ENCODE data around the gene IL1F10. TPM values are rescaled to one million over a fixed set of nuclear protein-coding genes. Genes with fewer than 3 reads are reported as not detected.

IL1F10 gene
- total RNA-seq, 4 donors from 2014 or later: 8.3 to 41.6 (median 20.1) TPM

DNA sequence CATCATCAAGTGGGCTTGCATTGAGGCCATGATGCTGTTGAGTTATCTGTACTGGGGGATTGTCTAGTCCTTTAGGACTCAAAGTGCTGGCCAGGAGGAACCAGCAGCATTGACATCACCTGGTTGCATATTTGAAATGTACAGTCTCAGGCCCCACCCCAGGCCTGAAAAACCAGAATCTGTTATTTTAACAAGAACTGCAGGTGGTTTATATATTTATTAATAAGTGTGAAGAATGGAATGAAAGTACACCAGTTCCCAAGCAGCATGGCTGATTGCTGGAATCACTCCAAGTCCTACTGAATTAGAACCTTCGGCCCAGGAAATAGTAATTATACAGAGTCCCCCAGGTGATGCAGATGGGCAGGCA lies 2.8 kb downstream of the IL1F10 start:
- DNase-seq (ENCODE audit: low spot score in 2 of 2): peak in 1 of 2 donors; percentile 5
- intact Hi-C loops (cut with DNase I; ENCODE audit: low total_unique reads): no loop called here
- no peak for TF ChIP-seq POLR2A (IDR thresholded peaks at IDR 0.05)
- TF ChIP-seq, protein P1, sequence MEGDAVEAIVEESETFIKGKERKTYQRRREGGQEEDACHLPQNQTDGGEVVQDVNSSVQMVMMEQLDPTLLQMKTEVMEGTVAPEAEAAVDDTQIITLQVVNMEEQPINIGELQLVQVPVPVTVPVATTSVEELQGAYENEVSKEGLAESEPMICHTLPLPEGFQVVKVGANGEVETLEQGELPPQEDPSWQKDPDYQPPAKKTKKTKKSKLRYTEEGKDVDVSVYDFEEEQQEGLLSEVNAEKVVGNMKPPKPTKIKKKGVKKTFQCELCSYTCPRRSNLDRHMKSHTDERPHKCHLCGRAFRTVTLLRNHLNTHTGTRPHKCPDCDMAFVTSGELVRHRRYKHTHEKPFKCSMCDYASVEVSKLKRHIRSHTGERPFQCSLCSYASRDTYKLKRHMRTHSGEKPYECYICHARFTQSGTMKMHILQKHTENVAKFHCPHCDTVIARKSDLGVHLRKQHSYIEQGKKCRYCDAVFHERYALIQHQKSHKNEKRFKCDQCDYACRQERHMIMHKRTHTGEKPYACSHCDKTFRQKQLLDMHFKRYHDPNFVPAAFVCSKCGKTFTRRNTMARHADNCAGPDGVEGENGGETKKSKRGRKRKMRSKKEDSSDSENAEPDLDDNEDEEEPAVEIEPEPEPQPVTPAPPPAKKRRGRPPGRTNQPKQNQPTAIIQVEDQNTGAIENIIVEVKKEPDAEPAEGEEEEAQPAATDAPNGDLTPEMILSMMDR (IDR thresholded peaks at IDR 0.05): no peak
- H3K4me3 ChIP-seq (ENCODE audit: low read depth, poor library complexity, severe bottlenecking): no peak overlapping the region
- 64 to 77% methylated on average over 1 of the region's 1 CpG for WGBS, 2 donors

DNA sequence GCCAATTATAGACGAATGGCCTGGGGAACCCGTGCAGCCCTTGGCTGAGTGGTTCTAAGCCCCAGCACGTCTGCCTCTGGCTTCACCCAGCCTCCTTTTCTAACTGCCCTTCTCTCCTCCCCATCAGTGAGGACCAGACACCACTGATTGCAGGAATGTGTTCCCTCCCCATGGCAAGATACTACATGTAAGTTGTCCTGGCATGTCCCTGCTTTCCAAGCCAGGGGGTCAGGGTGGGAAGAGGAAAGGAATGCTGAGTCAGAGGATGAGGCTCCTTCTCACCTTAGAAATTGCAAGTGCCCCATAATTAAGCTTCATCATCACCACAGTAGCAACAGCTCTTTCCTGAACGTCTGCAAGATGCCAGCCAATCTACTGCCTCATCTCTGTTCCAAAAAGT lies 4.8 kb downstream of the IL1F10 start:
- intact Hi-C loops (cut with DNase I; ENCODE audit: low total_unique reads): no loop called here
- 19 to 20% methylated on average over 2 to 4 of the region's 4 CpGs for WGBS, 2 donors
- TF ChIP-seq, protein P1 (IDR thresholded peaks at IDR 0.05): no peak
- no peak for TF ChIP-seq POLR2A (IDR thresholded peaks at IDR 0.05)
- no peak for DNase-seq (ENCODE audit: low spot score in 2 of 2)
- H3K4me3 ChIP-seq (ENCODE audit: low read depth, poor library complexity, severe bottlenecking): no peak overlapping the region

DNA sequence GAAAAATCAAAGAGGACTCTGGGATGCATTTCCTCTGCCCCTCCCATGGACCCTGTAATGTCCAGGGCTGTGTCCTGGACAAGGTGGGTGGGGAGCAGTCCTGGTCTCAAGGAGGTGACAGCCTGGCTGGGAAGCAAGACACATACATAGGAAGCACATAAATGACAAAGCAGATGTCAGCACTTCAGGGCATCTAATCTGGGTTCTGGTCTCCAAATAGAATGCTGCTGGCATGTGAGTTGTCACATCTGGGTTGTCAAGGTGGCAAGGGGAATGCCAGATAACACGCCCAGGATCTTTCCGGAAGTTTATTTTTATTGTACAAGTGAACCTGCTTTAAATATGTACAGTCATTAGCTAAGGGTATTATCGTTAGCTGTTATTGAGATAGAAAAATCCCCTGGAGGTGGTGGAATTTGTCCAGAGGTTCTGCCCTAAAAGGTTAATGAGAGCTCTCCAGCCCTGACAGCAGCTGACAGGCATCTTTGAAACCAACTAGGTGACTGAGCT lies 5.6 kb downstream of the IL1F10 start:
- no peak overlapping the region for H3K4me3 ChIP-seq (ENCODE audit: low read depth, poor library complexity, severe bottlenecking)
- no peak for DNase-seq (ENCODE audit: low spot score in 2 of 2)
- intact Hi-C loops (cut with DNase I; ENCODE audit: low total_unique reads): no loop called here
- WGBS, 2 donors: 32 to 49% methylated on average over 3 of the region's 3 CpGs
- no peak for TF ChIP-seq POLR2A (IDR thresholded peaks at IDR 0.05)
- TF ChIP-seq, protein P1 (IDR thresholded peaks at IDR 0.05): no peak

DNA sequence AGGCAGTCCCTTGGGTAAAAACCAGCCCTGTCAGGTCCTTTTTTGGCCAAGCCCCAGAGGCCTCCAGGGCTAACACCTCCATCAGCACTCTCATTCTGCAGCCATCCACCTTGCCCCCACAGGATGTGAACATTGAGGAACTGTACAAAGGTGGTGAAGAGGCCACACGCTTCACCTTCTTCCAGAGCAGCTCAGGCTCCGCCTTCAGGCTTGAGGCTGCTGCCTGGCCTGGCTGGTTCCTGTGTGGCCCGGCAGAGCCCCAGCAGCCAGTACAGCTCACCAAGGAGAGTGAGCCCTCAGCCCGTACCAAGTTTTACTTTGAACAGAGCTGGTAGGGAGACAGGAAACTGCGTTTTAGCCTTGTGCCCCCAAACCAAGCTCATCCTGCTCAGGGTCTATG lies 7.3 kb downstream of the IL1F10 start:
- DNase-seq (ENCODE audit: low spot score in 2 of 2): no peak
- no peak overlapping the region for H3K4me3 ChIP-seq (ENCODE audit: low read depth, poor library complexity, severe bottlenecking)
- intact Hi-C loops (cut with DNase I; ENCODE audit: low total_unique reads): no loop called here
- TF ChIP-seq, protein P1 (IDR thresholded peaks at IDR 0.05): no peak
- TF ChIP-seq POLR2A (IDR thresholded peaks at IDR 0.05): no peak
- WGBS, 2 donors: 67 to 78% methylated on average over 3 to 5 of the region's 5 CpGs

DNA sequence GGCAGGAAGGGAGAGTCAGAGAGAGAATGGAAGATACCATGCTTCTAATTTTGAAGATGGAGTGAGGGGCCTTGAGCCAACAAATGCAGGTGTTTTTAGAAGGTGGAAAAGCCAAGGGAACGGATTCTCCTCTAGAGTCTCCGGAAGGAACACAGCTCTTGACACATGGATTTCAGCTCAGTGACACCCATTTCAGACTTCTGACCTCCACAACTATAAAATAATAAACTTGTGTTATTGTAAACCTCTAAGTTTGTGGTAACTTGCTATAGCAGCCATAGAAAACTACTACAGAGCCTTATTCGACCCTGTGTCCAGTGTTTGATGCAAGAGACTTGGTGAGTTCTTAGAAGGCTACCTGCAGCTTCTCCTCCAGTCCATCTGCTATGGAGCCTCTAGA lies 7.8 kb downstream of the IL1F10 start:
- WGBS, 2 donors: 88 to 89% methylated on average over 3 of the region's 3 CpGs
- intact Hi-C loops (cut with DNase I; ENCODE audit: low total_unique reads): no loop called here
- TF ChIP-seq POLR2A (IDR thresholded peaks at IDR 0.05): no peak
- TF ChIP-seq, protein P1 (IDR thresholded peaks at IDR 0.05): no peak

DNA sequence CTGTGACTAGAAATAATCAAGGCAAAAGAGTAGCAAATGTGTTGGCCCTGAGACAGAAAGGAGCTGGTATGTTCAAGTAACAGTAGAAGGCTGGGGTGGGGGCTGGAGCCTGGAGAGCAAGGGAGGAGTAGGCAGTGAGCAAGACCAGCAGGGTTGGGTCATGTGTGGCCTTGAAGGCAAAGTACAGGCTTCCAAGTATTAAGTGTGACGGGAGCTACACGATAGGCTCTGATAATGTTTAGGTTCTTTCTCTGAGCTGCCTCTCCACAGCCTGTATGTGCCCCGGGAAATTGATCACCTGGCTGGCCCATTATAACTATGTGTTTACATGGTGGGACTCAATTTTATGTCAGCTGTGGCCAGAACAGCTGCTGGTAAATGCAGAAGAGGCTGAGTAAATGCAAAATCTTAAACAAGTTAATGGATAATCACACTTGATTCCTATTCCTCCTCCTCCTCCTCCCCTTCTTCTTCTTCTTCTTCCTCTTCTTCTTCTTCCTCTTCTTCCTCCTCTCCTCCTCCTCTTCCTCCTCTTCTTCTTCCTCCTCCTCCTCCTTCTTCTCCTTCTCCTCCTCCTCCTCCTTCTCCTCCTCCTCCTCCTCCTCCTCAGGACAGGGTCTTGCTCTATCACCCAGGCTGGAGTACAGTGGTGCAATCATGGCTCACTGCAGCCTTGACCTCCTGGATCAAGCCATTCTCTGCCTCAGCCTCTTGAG lies 9.3 kb downstream of the IL1F10 start:
- H3K4me3 ChIP-seq (ENCODE audit: low read depth, poor library complexity, severe bottlenecking): no peak overlapping the region
- no peak for TF ChIP-seq POLR2A (IDR thresholded peaks at IDR 0.05)
- TF ChIP-seq, protein P1 (IDR thresholded peaks at IDR 0.05): no peak
- intact Hi-C loops (cut with DNase I; ENCODE audit: low total_unique reads): no loop called here
- DNase-seq (ENCODE audit: low spot score in 2 of 2): no peak
- 58 to 73% methylated on average over 3 of the region's 3 CpGs for WGBS, 2 donors

More for the DNA sequence above, 7.8 kb downstream of the IL1F10 start:
- no peak overlapping the region for H3K4me3 ChIP-seq (ENCODE audit: low read depth, poor library complexity, severe bottlenecking)
- DNase-seq (ENCODE audit: low spot score in 2 of 2): no peak

Measured in lower leg skin (tissue), 4 donors.